ENCODE measurements around the gene TBCCD1. TPM values are rescaled to one million over a fixed set of nuclear protein-coding genes. Genes with fewer than 3 reads are reported as not detected.

TBCCD1 gene
- total RNA-seq: 10.2 and 13.6 TPM in 2 replicates

GRCh38 chr3:186567072-186567921, at the start of gene TBCCD1:
Gene TBCCD1, minus strand, starts transcription at chr3:186567339. Its CDS starts 3,010 bp downstream, at chr3:186564329.

GRCh38 chr3:186612721-186613636, 45.8 kb upstream of the TBCCD1 start, which contains the start of gene AHSG:
Gene AHSG, plus strand, starts transcription at chr3:186613060. Its CDS starts 82 bp downstream, at chr3:186613142.

GRCh38 chr3:186570096-186570940, 3.2 kb upstream of the TBCCD1 start, which contains the start of gene DNAJB11:
Gene DNAJB11, plus strand, starts transcription at chr3:186570720. Its CDS starts 178 bp downstream, at chr3:186570898.

GRCh38 chr3:186544281-186544680, 22.9 kb downstream of the TBCCD1 start, which contains the start of gene CRYGS:
Gene CRYGS, minus strand, starts transcription at chr3:186544380. Its CDS starts 54 bp downstream, at chr3:186544326.

Other genes with a start within 250 kb of the TBCCD1 start
- 2.0 and 2.1 TPM in 2 replicates for gene DGKG, start 205.1 kb downstream of the TBCCD1 start, total RNA-seq
- 0.43 and 1.0 TPM in 2 replicates for gene CRYGS, start 23.0 kb downstream of the TBCCD1 start, total RNA-seq
- gene DNAJB11, start 3.4 kb upstream of the TBCCD1 start, total RNA-seq: 55.0 and 64.8 TPM in 2 replicates
- gene AHSG, start 45.7 kb upstream of the TBCCD1 start, total RNA-seq: not detected in 2 replicates
- gene FETUB, start 73.1 kb upstream of the TBCCD1 start, total RNA-seq: not detected in 2 replicates
- gene HRG, start 98.7 kb upstream of the TBCCD1 start, total RNA-seq: under 0.01 TPM in 1 of 2 replicates, not detected in the other
- gene KNG1, start 150.0 kb upstream of the TBCCD1 start, total RNA-seq: not detected in 2 replicates
- gene EIF4A2, start 216.2 kb upstream of the TBCCD1 start, total RNA-seq: 564 and 888 TPM in 2 replicates
- gene RFC4, start 239.1 kb upstream of the TBCCD1 start, total RNA-seq: 9.9 and 10.1 TPM in 2 replicates